IMR-90 (cell line): Measurements from ENCODE around the gene XKR7.

Experiments used
- CEBPB ChIP-seq: IDR thresholded peaks from 2 replicates; pipeline ENCODE4 v1.6.1; 2012; ENCODE audit warnings: low read depth, low read length, improper control_type of control experiment
- CHD1 ChIP-seq: IDR thresholded peaks from 2 replicates; pipeline ENCODE4 v1.6.1; 2012; ENCODE audit warnings: low read depth, low read length, improper control_type of control experiment
- FOS ChIP-seq: fragments of 150-350 bp; IDR thresholded peaks from 2 replicates; pipeline ENCODE4 v1.6.1; 2016; ENCODE audit warnings: low read depth, low read length
- POLR2A ChIP-seq: IDR thresholded peaks from 2 replicates; pipeline ENCODE4 v1.6.1; 2012; ENCODE audit warnings: mild to moderate bottlenecking, low read depth, low read length
- RAD21 ChIP-seq: IDR thresholded peaks from 2 replicates; pipeline ENCODE4 v1.6.1; 2012; ENCODE audit warnings: low read length, improper control_type of control experiment
- TF ChIP-seq, protein P1 (sequence below): conservative IDR thresholded peaks from 2 replicates; pipeline ENCODE4 v1.5.1; 2012; ENCODE audit warnings: mild to moderate bottlenecking, low read depth, low read length, improper control_type of control experiment

DNA sequence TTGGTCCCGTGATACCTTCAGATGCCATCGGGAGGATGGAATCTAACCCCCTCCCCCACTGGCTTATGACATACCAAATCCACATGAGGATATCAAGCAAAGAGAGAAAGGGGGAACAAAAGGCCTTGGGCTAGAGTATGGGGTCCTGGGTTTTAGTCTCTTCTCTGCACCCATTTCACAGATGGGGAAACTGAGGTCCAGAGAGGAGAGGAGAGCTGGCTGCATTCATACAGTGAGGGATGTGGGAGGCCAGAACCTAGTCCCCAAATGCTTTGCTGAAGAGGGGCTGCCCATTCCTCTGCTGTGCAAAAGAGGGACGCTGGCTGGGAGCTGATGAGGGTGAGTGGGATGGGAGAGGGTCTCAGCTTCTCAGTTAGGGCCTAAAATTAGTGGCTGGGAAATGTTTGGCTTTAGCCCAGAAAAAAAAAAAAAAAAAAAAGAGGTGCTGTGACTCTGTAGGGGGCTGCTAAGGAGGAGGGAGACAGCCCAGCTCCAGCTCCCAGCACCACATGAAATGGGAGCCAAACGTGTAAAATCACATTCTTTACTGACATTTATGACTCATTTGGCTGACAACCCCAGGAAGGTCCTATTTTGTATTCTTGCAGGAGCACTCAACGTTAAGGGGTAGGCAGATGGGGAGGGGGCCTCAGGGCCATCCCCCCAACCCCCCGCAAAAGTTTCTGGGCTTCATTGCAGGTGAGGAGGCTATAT, 11.9 kb downstream of the XKR7 start:
- TF ChIP-seq, protein P1, sequence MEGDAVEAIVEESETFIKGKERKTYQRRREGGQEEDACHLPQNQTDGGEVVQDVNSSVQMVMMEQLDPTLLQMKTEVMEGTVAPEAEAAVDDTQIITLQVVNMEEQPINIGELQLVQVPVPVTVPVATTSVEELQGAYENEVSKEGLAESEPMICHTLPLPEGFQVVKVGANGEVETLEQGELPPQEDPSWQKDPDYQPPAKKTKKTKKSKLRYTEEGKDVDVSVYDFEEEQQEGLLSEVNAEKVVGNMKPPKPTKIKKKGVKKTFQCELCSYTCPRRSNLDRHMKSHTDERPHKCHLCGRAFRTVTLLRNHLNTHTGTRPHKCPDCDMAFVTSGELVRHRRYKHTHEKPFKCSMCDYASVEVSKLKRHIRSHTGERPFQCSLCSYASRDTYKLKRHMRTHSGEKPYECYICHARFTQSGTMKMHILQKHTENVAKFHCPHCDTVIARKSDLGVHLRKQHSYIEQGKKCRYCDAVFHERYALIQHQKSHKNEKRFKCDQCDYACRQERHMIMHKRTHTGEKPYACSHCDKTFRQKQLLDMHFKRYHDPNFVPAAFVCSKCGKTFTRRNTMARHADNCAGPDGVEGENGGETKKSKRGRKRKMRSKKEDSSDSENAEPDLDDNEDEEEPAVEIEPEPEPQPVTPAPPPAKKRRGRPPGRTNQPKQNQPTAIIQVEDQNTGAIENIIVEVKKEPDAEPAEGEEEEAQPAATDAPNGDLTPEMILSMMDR = no peak
- TF ChIP-seq POLR2A = no peak
- no peak for TF ChIP-seq CEBPB
- no peak for TF ChIP-seq FOS
- no peak for TF ChIP-seq RAD21
- no peak for TF ChIP-seq CHD1
